IPS-20b (cell line): Measurements from ENCODE around the gene DOCK4.
A peak's percentile ranks its signal among the peaks of the same experiment; 100 is the strongest.

ENCODE experiments used
- H3K27ac ChIP-seq: one replicate; pipeline ENCODE4 v1.5.1; 2013; ENCODE audit warnings: low read length
- H3K27me3 ChIP-seq: 2 replicates; pipeline ENCODE4 v1.6.1; 2013; ENCODE audit warnings: mild to moderate bottlenecking, low read length, inconsistent platforms; ENCODE audit not compliant: insufficient read depth
- H3K36me3 ChIP-seq: 2 replicates; pipeline ENCODE4 v1.6.1; 2013; ENCODE audit warnings: low read depth, mild to moderate bottlenecking, inconsistent platforms, low read length, moderate library complexity; ENCODE audit not compliant: insufficient read depth
- H3K4me1 ChIP-seq: 2 replicates; pipeline ENCODE4 v1.6.1; 2013; ENCODE audit warnings: mild to moderate bottlenecking, control low read depth, inconsistent platforms, low read length, moderate library complexity; ENCODE audit not compliant: insufficient read depth
- H3K4me3 ChIP-seq: 2 replicates; pipeline ENCODE4 v1.5.1; 2013; ENCODE audit warnings: mild to moderate bottlenecking, low read length, inconsistent platforms
- H3K9ac ChIP-seq: 2 replicates; pipeline ENCODE4 v1.6.1; 2013; ENCODE audit warnings: low read depth, mild to moderate bottlenecking, inconsistent platforms, low read length, moderate library complexity
- H3K9me3 ChIP-seq: 2 replicates; pipeline ENCODE4 v1.6.1; 2013; ENCODE audit warnings: mild to moderate bottlenecking, low read depth, low read length, inconsistent platforms; ENCODE audit not compliant: insufficient read depth

DOCK4 gene

DNA sequence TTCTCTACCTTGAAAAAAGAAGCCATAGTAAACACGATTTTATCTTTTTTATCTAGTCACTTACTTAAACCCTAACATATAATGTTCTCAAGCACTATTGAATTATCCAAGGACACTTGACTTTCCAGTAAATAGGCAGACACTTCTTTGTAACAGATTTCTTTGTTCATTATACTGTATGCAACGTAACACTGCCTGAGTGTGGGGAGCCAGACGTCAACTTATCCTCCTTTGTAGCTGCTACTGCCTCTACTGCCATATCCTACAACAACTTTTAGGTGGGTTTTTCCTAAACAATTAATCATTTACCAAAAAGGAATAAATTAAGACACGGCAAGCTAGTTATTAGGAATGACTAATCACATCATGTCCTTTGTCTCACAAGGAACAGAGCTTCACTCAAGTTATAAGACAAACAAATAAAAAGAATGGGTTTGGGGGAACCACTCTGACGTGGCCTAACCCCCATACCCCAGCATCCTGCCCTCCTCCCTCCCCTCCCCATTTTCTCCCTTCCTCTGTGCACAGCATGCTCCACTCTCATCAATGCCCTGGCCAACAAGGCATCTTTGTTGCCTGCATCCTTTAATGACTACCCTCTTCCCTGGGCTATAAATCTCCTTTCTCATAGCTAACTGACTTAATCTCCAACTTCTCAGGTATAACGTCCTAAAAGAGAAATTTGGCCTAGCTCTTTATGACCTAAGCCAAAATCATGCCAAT, 43.3 kb downstream of the DOCK4 start:
- Histone ChIP-seq H3K36me3 (no peaks in the 10 kb centered on the region), H3K4me1 (peaks cover 34% of the 10 kb centered on the region), H3K27ac (peak overlapping the region; percentile 45)

DNA sequence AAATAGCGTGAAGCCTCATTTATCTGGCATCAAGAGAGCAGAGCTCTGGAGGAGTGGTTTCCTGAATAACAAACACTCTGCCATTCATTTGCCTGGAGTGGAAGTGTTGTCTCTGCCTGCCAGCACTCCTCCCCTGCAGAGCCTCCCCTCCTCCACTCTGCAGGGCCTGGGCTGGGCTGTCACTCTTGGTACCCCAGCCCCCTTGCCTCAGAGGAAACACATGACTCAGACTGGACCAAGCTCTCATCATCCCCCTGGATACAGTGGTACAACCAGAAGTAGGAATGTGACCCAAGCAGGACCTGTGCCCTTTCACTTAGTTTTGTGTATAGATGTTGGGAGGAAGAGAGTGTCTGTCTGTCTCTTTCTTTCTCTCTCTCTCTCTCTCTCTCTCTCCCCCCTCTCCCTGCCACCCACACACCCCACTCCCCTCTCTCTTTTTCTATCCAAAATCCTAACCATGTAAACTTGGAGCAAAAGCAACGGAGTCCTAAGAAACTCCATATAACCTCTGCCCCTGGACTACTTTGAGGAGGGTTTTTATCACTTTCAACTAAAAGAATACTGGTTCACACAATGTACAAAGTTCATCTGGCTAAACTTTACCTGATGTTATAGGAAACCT, 43.9 kb downstream of the DOCK4 start:
- Histone ChIP-seq H3K9me3 (no peaks in the 10 kb centered on the region), H3K27ac (peak overlapping the region; percentile 45), H3K36me3 (no peaks in the 10 kb centered on the region)

More for the DNA sequence above, 43.3 kb downstream of the DOCK4 start:
- Histone ChIP-seq H3K9ac (peak overlapping the region; percentile 4; the same call in 1 of the 2 replicates), H3K4me3 (no peak overlapping the region; the same call in 1 of the 2 replicates), H3K27me3 (no peaks in the 10 kb centered on the region), H3K9me3 (no peaks in the 10 kb centered on the region)

DNA sequence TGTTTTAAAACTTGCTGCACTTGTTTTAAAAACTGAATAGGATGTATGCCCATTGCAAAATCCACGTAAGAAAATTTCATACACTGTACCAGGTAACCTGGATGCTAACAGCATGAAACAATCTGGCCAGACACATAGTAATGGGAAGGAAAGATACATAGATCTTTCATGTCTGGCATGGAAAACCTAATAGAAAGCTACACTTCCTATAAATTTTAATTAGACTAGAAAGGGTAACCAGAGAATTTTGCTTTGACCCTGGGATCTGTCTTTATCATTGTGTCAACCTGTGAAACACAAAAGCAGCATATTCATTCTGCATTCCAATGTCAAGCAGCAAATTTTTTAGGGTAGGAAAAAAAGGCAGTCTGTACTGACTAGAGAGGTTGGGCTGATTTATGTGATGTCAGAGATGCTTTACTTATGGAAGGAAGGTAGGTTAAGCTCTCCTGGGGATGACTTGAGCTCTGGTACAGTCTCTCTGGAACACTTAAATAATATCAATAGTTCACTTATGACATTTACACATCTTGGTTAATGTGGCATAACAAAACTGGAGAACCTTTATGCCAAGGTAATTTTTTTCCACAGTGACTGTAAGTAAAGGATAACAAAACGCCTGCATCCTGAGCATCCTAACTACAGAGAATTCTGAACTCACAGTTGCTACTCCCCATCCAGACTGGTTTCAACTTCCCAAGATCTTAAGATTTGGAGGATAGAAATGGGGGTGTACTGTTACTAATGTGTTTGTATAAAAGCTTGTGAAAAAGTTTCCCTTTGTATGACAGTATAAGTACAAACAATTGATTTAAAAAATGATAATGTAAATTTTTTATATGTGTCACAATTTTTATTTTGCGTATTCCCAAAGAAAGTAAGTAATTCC, 44.7 kb downstream of the DOCK4 start:
- H3K9me3 ChIP-seq, result no peaks in the 10 kb centered on the region
- H3K36me3 ChIP-seq, result no peaks in the 10 kb centered on the region
- peak overlapping the region; percentile 83 for H3K27ac ChIP-seq
- H3K4me1 ChIP-seq, result peaks cover 34% of the 10 kb centered on the region
- H3K9ac ChIP-seq, result peak overlapping the region; percentile 19; the same call in 1 of the 2 replicates
- H3K27me3 ChIP-seq, result no peaks in the 10 kb centered on the region
- H3K4me3 ChIP-seq, result peak overlapping the region; percentile 45; the same call in 1 of the 2 replicates

More for the DNA sequence above, 43.9 kb downstream of the DOCK4 start:
- peak overlapping the region; percentile 4; the same call in 1 of the 2 replicates for H3K9ac ChIP-seq
- peak overlapping the region; percentile 45; the same call in 1 of the 2 replicates for H3K4me3 ChIP-seq
- peaks cover 34% of the 10 kb centered on the region for H3K4me1 ChIP-seq
- no peaks in the 10 kb centered on the region for H3K27me3 ChIP-seq

GRCh38 chr7:112160771-112161150, 45.4 kb downstream of the DOCK4 start:
- H3K36me3 ChIP-seq, result no peaks in the 10 kb centered on the region
- no peak overlapping the region for H3K4me3 ChIP-seq
- no peaks in the 10 kb centered on the region for H3K9me3 ChIP-seq
- no peaks in the 10 kb centered on the region for H3K27me3 ChIP-seq
- H3K9ac ChIP-seq, result peak overlapping the region; percentile 43; the same call in 1 of the 2 replicates
- H3K27ac ChIP-seq, result peak overlapping the region; percentile 7
- peaks cover 34% of the 10 kb centered on the region for H3K4me1 ChIP-seq

DNA sequence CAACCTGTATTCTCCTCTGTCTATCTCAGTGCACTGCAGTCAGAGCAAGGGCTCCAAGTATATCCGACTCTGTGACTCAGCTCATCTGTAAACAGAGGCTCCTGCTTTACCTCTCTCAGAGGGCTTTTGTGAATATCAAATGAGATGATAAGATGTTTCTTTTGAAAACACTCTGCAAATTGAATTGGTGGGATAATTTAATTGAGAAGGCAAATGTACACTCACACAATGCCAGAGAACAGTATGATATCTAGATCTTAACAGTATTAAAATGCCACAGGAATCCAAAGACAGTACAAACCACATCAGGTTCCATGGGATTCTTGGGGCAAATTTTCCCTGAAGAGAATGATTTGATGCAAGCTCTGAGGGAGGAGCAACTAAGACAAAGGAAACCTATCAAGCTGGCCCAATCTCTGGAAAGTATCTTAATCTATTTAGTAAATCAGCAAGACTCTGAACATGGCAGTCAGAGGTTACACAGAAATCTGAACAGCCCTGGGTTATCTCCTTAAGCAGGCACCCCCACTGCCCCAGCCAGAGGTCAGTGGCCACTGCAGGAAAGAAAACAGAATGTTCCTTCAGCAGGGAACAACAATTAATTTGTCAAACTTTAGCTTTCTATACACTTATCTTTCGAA, 45.9 kb downstream of the DOCK4 start:
- Histone ChIP-seq H3K9me3 (no peaks in the 10 kb centered on the region), H3K4me3 (peak overlapping the region; percentile 7; the same call in 1 of the 2 replicates), H3K4me1 (peaks cover 34% of the 10 kb centered on the region), H3K36me3 (no peaks in the 10 kb centered on the region), H3K27ac (peak overlapping the region; percentile 7), H3K9ac (peak overlapping the region; percentile 43; the same call in 1 of the 2 replicates), H3K27me3 (no peaks in the 10 kb centered on the region)

DNA sequence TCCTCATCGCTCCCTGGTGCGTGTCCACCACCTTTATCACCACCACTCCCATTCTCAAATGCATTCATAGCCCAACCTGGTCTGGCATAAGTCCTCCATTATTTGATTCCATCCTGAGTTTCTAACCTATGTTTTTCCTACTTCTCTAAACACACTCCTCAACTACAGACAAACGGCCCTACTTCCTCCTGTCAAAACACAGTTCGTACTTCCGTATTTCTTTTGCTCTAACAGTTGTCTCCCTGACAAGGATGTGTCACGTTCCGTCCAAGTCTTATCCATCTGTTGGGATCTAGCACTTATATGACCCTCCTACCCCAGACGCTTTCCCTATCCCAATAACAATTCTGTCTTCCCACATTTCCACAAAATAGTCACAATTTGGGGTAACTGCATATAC, 46.8 kb downstream of the DOCK4 start:
- no peak overlapping the region for H3K27ac ChIP-seq
- no peaks in the 10 kb centered on the region for H3K27me3 ChIP-seq
- H3K9ac ChIP-seq, result no peak overlapping the region
- H3K4me1 ChIP-seq, result peaks cover 34% of the 10 kb centered on the region
- no peaks in the 10 kb centered on the region for H3K36me3 ChIP-seq
- H3K9me3 ChIP-seq, result no peaks in the 10 kb centered on the region
- H3K4me3 ChIP-seq, result no peak overlapping the region

DNA sequence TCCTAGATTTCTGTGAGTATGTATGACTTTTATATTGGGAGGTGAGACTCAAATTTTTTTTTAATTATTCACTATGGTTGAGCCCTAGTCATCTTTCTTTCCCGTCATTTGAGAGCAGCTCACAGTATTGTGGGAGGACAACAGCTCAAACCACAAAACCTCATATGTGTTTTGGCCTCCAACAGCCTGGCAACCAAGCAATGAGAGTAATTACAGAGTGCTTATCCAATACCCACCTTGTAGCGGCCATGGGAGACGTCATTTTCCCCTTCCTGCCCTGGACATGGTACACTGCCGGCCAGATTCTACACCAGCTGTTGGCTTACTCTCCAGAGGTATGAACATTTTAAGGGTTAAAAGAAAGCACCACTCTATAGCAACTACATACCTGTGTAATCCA, 49.1 kb downstream of the DOCK4 start:
- H3K9me3 ChIP-seq, result no peaks in the 10 kb centered on the region
- no peak overlapping the region for H3K27ac ChIP-seq
- no peak overlapping the region for H3K9ac ChIP-seq
- no peaks in the 10 kb centered on the region for H3K36me3 ChIP-seq
- no peak overlapping the region for H3K4me3 ChIP-seq
- H3K27me3 ChIP-seq, result no peaks in the 10 kb centered on the region
- H3K4me1 ChIP-seq, result peaks cover 23% of the 10 kb centered on the region

GRCh38 chr7:112156412-112156811, 49.8 kb downstream of the DOCK4 start:
- Histone ChIP-seq H3K4me3 (no peak overlapping the region), H3K27me3 (no peaks in the 10 kb centered on the region), H3K4me1 (peaks cover 19% of the 10 kb centered on the region), H3K9me3 (no peaks in the 10 kb centered on the region), H3K27ac (no peak overlapping the region), H3K9ac (no peak overlapping the region), H3K36me3 (no peaks in the 10 kb centered on the region)

- no peaks in the 10 kb centered on the region for H3K27me3 ChIP-seq
- no peaks in the 10 kb centered on the region for H3K36me3 ChIP-seq
- H3K4me1 ChIP-seq, result 0 out of 2 replicates have a peak, but pooled peaks cover 2% of the 10 kb centered on the region
- no peak overlapping the region for H3K4me3 ChIP-seq
- no peak overlapping the region for H3K27ac ChIP-seq
- no peaks in the 10 kb centered on the region for H3K9me3 ChIP-seq
- no peak overlapping the region for H3K9ac ChIP-seq
Measured at GRCh38 chr7:112154690-112155089, 51.5 kb downstream of the DOCK4 start.

DNA sequence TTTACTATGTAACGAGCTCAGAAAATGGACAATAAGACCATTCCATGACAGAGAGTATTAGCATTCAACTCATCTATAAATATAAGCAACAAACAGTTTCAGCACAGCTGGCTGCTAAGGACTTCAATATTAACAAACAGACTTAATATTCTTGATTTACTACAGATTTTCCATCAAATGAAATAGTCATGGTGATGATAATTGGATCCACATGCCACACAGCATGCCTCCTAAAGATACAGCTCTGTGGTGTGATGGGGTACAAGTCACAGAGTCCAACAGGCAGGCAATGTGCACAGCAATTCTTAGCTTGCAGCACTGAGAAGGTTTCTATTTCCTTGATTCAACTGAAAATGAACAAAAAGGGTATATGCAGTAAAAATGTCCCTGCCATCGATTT, 54.0 kb downstream of the DOCK4 start:
- no peak overlapping the region for H3K9ac ChIP-seq
- no peaks in the 10 kb centered on the region for H3K27me3 ChIP-seq
- no peaks in the 10 kb centered on the region for H3K36me3 ChIP-seq
- H3K27ac ChIP-seq, result no peak overlapping the region
- no peaks in the 10 kb centered on the region for H3K9me3 ChIP-seq
- H3K4me3 ChIP-seq, result no peak overlapping the region
- H3K4me1 ChIP-seq, result no peaks in the 10 kb centered on the region
